Kidney glomerular epithelial cell (primary cell): Measurements from ENCODE around the gene TNFRSF25.

ENCODE experiments used
- DNase-seq: peaks from one replicate; lab custom pipeline; 2025; lab: John Stamatoyannopoulos, UW

Gene TNFRSF25

DNA sequence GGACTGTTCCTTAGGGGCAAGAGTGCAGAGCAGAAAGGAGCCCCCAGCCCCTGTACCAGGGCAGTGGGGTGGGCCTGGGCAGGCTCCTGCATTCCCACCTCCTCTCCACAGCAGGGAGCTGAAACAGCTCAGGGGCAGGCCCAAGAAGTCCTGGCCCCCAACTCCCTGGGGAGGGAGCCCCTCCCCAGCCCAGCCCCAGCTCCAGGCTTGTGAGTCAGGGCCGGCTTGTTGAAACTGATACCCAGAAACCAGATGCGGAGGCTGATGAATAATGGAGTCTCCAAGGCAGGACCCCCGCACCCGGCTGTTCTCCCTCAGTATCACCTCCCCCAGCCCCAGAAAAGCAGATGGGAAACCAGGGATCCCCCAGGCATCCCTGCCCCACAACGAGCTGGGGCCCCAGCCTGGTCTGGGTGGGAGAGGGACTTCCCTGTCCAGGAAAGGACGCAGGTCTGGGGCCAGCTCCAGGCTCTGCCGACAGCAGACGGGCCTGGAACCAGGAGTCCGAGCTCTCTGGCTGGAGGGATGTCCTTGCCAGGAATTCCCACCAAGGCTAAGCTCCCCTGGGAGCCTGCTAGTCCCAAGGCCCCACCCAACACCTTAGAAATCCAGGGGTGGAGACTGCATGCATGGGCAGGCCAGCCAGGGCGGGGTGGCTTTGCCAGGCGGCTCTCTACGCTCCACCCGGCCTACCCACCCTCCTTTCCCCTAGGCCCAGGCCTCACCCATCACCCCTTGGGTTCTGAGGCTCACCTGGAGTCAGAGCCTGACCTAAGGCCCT is 22.8 kb upstream of the TNFRSF25 start:
- no peak for DNase-seq

DNA sequence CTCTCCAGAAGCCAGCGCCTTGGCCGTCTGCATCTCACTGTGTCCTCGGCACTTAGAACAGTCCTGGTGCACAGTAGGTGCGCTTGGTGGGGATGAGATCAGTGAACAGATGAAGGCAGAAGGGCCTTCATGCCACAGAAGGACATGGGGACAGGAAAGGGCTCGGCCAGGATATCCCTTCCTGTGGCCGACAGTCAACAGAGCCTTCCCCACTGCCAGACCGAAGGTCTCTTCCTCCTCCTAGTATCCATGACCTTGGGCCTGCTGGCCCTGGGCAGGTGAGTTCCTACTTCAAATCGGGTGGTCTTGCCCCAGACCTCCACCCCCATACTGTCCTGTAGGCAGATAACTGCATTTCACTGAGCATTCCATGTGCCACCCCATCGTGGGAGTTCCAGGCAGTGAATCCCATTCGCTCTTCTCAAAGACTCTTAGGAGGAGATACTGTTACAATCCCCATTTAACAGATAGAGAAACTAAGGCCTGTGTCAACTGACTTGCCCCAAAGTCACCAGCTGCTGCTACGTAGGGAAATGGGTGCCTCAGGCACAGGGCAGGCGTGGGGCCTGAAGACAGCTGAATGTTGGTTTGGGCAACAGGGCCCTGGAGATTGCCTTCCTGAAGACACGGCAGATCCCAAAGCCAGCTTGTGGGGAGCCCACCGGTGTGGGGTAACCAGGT is 22.0 kb upstream of the TNFRSF25 start:
- DNase-seq: no peak

DNA sequence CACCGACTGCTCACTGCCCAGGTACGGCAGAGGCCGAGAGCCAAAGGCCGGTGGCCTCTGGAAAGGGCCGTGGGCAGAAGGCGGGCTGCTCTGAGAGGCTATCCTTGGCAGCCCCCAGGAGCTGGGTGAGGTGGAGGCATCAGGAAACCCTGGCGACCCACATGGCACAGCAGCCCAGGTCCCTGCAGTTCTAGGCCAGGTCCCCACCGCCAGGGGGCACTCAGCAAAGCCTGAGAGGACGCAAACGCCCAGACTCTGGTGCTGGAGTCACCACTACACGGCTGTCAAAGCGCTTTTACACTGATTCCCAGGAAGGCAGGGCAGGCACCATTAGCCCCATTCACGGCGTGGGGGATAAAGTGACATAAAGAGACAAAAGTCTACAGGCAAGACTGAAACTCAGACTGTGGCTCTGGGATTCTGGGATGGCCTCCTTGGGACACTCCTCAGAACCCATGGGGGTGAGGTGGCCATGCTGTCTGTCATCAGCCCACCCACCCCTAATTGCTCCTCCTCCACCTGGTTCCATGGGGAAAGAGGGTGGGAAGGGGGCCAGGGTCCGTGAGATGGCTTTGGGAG is 20.5 kb upstream of the TNFRSF25 start:
- DNase-seq: peak; percentile 68

DNA sequence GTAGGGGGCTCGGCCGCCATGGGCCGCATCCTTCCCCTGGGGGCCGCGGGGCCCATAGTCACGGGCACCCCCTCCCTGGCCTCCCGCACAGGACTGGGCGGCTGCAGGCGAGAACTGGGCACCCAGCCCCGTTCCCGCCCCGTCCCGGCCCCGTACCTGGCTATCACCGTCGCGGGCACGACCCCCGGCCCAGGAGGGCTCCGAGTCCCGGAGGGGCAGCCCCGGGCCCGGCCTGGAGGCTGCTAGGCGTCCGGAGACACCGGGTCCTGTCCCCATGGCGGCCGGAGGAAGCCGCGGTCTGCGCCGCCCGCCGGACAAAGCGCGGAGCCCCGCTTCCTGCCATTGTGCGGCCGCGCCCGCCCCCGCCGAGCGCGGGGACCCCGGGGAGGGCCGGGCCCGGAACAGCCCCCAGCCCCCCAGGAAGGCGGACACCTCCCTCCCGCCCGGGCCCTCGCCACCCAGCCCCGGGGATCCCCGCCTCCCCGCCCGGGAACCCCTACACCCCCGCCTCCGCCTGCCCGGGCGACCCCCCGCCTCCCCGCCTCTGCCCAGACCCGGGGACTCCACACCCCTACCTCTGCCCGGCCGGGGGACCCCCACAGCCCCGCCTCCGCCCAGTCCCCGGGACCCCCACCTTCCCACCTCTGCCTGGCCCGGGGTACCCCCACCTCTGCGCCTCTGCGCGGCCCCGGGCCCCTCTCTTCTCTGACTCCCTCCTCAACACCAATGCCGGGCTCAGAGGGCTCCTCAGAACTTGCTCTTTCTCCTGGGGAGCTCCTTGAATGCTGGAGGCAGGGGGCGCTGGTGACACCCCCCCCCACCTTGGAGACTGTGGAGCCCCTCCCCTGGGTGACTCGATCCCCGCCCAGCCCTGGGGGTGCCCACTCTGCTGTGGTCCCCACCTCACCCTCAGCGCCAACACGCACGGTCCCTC is 19.5 kb upstream of the TNFRSF25 start:
- no peak for DNase-seq

DNA sequence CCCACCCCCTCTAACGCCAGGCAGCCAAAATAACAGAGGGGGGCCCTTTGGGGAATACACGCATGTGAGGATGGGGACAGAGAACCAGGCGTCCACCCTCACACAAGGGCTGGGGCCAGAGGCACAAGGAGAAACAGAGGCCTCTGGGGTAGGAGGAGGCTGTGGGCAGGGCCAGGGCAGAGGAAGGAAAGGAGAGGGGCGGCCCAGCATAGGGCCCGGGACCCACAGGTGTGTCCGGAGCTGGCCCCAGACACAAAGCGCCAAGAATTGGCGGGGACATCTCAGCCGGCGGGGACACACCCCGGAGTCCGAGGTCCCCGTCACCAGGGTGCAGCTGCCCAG is 18.8 kb upstream of the TNFRSF25 start:
- DNase-seq: no peak

DNA sequence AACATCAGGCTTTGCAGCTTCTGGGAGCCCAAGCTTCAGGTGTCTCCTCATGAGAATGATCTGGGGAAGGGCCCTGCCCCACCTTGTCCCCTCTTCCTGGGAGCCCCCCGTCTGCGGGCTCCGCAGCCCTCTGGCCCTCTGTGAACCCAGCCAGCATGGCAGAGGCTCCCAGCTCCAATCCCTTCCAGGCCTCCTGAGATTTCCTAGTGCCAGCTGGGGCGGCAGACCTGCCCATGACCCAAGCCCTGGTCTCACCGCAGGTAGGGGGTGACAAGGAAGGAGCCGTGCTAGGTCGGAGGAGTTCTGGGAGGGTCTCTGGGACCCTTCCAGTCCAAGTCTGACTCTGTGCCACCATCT is 17.8 kb upstream of the TNFRSF25 start:
- no peak for DNase-seq

DNA sequence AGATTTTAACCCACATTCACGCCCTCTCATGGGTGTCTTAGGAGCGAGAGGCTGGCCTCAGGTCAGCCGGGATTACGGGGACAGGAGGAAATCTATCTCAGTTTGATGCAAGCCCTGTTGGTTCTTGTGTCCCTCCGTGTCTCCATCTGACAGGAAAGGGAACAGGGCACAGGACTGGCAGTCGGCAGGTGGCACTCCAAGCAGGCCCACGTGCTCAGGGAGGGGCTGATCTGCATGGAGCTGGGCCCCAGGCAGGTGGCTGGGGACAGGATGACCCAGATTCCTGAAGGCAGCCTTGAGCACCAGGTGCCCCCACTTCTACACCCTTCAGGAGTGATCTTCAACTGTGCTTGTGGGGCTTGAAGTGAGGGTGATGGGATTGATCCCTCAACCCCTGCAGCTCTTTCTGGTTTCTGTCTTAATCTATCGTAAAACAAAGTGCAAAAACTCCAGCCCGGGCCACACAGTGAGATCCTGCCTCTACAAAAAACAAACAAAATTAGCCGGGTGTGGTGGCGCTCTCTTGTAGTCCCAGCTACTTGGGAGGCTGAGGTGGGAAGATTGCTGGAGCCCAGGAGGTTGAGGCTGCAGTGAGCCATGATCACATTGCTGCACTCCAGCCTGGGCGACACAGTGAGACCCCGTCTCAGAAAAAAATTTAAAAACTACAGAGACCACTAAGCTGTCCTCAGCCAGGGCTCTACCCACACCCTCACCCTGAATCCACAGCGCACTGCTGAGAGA is 17.2 kb upstream of the TNFRSF25 start:
- DNase-seq: no peak

DNA sequence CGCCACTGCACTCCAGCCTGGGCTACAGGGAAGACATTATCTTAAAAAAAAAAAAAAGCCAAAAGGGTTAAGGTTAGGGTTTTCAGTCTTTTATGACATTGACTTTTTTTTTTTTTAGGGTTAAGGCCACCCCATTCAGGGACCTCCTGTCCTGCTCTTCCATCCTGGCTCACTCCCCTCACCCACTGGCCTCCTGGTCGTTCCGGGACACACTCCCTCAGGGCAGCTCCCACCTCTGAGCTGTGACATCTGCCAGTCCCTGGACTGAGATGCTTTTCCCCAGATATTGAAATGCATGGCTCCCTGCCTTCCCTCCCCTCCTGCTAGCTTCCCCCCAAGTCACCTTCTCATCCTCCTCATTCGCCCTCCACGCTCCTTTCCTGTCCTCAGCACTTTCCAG is 15.8 kb upstream of the TNFRSF25 start:
- no peak for DNase-seq

DNA sequence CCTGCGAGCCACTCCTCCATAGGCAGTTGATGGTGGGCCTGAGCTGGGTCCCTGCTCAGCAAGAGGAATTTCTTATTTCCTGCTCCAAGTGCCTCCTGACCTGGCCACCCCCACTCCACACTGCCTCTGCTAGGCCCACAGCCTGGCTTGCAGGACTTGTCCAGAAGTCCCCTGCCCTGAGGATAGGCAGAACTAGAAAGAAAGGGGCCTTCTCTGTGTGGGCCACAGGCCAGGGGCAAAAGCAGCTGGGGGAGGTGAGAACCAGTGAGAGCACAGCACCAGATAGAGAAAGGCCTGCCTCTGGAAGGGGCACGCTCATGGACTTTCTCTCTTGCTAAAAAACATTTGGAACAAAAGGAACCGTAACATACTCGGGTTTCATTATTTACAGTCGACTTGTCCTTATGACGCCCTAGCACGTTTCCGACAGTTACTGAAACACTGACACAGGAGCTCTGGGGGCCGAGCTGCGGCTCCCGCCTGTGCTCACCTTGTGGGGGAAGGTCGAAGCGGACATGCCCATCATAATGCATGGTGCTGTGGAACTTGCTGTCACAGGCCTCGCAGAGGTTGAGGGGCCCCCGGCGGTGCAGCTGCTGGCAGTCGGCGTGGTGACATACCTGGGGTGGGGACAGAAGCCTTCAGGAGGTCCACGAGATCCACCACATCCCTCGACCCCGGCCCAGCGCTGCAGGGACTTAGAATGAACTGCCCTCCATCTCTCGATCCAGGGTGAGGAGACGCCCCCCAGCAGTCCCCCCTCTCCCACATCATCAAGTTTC is 11.3 kb upstream of the TNFRSF25 start:
- no peak for DNase-seq

DNA sequence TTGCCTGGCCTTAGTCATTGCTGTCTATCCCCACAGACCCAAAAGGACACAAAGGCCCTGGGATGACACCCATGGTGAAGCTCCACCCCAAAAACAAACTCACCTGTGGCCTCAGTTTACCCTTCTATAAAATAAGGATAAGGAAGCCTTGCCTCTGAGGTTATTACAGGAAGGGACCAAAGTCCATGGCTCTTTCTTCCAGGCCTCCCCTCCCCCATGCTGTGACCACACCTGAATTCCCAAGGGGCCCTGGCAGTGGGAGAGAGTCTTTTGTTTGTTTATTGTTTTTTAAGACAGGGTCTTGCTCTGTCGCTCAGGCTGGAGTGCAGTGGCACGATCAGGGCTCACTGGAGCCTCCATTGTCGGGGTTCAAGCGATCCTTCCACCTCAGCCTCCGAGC is 10.5 kb upstream of the TNFRSF25 start:
- no peak for DNase-seq

DNA sequence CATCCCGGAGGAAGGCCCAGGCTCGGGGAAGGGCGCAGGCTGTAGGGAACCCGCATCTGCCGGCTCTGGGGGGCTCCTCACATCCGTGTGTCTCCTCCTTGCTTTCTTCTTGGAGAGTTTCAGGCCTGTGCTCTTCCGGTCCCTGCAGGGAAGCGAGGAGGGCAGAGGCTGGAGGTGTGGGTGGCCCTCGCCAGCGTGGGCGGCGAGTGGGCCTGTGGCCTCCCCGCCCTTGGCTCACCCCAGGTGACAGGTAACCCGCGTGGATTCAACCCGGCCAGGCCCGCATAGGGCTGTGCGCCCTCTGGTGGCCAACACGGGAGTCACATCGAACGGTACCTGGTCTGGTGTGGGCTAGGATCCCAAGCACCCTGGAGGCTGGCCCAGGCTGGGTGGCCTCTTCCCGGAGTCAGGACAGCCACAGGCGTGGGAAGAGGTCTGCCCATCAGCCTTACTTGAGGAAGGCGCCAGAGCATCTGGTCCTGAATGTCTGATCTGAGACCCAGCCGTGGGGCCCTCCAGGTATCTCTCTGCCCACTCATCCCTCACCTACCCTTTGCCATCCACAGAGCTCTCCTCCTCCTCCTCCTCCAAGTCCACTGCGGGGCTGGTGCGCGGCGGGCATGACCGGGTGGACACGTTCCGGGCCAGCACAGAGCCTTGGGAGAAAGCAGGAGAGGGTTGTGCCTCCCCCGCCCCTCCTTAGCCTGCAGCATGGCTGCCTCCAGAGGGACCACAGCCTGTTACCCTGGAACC is 9.6 kb upstream of the TNFRSF25 start:
- DNase-seq: peak; percentile 37

DNA sequence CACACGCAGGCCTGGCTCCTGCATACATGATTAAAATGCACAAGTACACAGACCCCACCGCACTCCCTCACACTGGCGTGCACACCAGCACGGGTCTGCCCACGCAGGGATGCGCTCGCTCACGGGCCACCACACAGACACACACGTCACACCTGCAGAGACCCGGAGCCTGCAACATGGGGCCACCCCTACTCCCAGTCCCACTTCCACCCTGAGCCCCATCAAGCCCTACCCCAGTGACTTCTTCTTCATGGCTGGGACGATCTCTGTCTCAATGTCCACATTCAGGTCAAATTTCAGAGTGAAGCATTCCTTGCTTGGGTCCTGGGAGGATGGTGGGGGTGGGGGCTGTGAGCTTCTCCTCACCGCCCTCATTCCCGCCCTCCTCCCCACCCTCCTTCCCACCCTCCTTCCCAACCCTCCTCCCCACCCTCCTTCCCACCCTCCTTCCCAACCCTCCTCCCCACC is 8.9 kb upstream of the TNFRSF25 start:
- no peak for DNase-seq

DNA sequence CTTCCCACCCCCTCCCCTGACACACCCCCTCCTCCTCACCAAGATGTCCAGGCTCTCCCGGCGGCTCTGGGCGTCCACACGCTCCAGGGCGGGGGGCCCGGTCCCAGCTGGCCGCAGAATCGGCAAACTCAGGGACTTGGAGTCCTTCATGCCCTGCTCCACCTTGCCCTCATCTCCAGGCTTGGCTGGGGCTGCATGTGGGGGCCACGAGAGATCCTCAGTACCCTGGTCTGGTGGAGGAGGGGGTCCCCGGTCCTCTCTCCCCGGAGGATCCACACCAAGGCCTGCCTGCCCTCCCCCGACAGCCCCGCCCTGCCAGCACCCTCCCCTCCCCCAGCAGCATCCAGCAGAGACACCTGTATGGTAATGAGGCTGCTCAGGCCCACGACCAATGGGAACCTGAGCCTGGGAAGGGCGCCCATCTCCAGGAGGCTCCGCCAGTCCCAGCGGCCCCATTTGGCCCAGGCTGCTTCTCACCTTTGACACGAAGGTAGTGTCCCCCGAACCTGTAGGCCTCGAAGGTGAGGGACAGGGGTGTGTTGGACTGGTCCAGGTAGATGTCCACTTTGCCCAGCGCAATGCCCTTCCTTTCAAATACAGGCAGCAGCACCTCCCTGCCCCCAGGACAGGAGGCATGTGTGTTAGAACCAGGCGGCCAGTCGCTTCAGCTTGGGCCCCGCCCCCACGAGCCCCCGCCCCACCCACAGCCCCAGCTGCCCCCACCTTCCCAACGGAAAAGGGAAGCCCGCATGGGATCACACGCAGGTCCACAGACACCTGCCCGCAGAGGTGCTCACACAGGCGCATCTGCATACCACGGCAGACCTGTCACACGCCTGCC is 8.2 kb upstream of the TNFRSF25 start:
- DNase-seq: no peak

DNA sequence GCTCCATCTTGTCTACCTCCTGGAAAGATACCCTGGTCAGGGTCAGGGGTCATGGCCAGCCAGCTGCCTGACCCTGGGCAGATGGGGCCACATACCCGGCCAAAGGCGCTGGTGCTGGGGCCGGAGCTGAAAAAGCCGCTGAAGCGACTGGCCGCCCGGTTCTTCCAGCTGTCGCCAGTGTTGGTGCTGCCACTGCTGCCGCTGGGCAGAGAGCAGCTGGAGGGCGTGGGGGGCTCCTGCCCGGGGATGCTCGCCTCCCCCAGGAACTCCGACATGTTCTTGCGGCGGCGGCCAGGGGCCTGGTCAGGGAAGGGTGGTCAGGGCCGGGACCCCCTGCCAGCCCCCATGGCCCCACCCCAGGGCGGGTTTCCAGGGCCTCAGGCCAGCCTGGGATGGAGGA is 7.2 kb upstream of the TNFRSF25 start:
- DNase-seq: no peak

DNA sequence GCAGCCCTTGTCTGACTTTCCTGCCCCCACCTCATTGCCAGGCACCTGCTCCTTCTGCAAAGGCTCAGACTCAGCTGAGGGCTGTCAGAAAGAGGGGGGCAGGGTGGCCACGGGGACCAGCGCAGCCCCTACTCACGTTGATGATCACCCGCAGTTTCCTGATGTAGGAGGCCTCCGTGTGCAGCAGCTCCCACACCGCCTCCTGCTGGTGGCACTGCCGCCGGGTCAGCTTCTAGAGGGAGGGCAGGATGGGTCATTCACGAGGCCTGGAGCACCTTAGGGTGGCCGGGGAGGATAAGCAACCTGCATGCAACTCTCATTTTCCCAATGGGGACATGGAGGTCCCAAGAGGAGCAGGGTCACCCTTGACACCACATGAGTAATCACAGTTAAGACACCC is 6.4 kb upstream of the TNFRSF25 start:
- DNase-seq: no peak

DNA sequence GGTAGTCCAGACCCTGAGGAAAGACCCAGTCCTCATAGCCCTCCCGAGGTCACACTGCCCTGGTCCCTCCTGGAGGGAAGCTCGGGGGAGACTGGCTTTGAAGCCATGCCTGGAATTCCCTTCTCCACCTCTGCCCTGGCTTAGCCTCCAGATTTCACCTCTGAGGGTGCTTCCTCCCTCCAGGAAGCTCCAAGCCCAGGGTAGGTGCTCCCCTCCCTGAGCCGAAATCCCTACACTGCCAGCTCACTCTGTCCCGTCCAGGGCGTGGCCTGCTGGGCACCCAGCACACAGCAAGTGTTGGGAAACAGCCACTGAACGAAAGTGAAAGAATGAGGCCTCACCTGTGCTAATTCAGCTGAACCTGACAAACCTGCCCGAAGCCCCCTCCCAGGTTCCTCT is 6.0 kb upstream of the TNFRSF25 start:
- no peak for DNase-seq

DNA sequence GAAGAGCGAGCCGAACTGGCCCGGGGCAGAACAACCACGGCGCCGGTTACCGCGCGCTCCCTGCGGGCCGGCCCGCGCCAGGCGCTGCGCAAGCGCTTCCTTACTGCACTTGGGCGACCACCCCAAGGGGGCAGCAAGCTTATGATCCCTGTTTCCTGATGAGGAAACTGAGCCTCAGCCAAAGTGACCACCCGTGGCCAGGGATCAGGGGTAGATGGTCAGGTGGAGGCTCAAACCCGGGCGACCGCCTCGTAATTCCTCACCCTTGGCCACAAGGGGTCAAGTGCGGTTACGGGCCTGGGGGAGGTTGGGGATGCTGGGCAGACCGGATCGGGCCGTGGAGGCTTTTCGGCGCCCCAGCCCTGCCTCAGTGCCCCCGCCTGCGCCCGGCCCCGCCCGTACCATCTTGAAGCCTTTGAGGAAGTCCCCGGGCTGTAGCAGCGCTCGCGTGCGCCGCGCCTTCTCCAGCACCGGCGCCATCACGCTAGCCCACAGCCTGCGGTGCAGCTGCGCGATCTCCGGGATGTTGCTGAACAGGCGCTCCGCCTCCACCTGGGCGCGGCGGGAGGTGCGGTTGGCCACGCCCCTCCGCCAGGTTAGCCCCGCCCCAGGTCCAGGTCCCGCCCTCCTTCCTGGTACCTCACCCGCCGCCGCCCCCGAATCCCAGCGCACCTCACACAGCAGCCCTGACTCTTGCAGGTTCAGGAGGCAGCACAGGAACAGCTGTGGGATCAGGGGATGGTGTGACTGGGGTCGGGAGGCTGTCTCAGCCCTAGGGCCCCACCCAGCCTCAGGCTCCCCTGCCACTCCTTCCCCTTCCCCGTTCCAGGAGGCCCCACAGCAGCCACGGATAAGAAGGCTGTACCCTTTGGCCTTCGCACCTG is 5.4 kb upstream of the TNFRSF25 start:
- DNase-seq: no peak
